ENCODE measurements around the gene MSH4.
"Not testable (repeated sequence)": the region's sequence is repeated elsewhere in the genome, so short reads cannot be mapped to it uniquely, and the experiment has no call there.

Gene MSH4

DNA sequence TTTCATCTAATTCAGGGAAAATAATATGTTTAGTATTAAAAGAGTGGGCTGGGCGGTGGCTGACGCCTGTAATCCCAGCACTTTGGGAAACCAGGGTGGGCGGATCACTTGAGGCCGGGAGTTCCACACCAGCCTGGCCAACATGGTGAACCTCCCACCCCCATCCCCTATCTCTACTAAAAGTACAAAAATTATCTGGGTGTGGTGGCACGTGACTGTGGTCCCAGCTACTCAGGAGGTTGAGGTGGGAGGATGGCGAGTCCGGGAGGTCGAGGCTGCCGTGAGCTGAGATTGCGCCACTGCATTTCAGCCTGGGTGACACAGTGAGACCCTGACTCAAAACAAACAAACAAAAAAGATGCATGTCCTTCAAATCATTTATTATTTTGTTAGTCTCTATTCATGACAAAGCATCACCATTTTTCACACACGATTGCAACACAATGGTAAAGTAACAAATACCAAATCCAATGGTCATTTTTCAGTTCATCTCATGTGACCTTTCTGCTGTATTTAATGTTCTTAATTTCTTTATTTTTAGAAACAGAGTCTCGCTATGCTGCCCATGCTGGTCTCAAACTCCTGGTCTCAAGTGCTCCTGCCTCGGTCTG is 1.0 kb downstream of the MSH4 start:
- no peak for DNase-seq

DNA sequence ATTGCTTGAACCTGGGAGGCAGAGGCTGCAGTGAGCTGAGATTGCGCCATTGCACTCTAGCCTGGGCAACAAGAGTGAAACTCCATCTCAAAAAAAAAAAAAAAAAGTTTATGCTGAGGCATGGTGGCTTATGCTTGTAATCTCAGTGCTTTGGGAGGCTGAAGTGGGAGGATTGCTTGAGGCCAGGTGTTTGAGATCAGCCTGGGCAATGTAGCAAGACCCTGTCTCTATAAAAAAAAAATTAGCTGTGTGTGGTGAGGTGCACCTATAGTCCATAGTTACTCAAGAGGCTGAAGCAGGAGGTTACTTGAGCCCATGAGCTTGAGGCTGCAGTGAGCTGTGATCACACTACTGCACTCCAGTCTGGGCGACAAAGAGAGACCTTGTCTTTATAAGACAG is 4.8 kb downstream of the MSH4 start:
- not testable (repeated sequence) for DNase-seq

DNA sequence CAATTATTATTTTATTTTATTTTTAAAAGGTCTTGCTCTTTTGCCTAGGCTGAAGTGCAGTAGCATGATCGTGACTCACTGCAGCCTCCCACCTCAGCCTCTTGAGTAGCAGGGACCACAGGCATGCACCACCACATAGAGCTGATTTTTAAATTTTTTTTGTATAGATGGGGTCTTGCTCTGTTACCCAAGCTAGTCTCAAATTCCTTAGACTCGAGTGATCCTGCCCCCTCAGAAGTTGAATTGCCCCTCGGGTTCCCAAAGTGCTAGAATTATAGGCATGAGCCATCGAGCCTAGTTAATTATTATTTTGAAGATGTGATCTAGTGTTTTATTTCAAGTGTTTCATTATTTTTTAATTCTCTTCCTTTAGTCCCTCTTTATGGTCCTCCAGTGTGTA is 12.2 kb downstream of the MSH4 start:
- no peak for DNase-seq

DNA sequence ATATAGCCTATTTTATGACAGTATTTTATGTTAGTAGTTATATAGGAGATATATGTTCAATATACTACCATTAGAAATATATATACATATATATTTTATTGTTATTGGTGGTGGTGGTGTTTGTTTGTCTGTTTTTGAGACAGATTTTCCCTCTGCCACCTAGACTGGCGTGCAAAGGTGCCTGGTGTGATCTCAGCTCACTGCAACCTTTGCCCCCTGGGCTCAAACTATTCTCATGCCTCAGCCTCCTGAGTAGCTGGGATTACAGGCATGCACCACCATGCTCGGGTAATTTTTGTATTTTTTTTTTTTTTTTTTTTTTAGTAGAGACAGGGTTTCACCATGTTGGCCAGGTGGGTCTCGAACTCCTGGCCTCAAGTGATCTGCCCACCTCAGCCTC is 13.4 kb downstream of the MSH4 start:
- DNase-seq: not testable (repeated sequence)

DNA sequence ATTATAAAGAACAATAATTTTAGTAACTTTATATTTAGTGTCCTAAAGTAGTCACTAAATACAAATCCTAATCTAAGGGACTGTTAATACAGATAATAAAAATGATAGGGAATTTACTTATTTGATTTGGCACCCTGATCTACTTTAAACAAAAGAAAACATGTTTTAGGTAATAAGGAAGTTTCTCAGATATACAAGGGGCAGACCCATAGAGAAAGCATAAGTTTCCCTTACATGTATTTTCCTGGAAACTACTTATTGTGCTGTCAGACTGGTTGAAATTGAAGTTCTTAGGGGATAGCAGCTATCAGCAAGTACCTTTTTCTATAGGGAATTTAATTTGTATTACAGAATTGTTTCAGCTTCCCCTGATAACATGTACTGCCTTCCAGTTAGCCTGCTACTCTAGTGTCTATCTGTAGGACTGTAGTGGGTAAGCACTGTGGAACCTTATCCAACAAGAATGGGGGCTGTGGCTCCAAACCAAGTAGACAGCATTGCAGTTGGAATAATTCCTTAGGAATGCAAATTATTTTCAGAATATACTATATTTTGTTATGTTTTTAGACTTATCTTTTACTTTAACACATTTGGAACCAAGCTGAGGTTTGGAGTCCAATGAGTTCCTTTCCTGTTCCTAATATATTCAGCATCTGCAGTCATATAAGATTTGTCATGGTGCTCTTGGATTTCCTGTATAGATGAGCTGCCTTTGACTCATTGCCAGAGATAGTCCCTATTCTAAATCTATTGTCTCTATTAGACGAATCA is 14.7 kb downstream of the MSH4 start:
- DNase-seq: no peak

DNA sequence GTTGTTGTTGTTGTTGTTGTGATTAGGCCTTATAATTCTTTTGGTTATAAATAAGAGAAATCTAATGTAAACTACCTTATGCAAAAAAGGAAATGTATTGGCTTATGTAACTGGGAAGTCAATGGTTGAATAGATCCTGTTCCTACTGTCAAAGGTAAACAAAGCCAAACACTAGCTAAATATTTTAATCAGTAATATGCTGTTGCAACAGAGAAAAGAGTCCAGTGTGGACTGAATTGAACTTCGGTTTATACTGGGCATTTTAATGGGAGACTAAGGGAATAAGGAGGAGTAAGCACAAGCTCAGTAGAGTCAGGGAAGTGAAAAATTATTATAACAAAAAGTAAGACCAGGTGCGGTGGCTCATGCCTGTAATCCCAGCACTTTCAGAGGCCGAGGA is 15.4 kb downstream of the MSH4 start:
- DNase-seq: no peak

DNA sequence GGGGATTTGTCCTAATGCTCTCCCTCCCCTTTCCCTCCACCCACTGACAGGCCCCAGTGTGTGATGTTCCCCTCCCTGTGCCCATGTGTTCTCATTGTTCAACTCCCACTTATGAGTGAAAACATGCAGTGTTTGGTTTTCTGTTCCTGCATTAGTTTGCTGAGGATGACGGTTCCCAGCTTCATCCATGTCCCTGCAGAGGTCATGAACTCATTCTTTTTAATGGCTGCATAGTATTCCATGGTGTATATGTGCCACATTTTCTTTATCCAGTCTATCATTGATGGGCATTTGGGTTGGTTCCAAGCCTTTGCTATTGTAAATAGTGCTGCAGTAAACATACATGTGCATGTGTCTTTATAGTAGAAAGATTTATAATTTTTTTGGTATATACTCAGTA is 26.9 kb downstream of the MSH4 start:
- not testable (repeated sequence) for DNase-seq

DNA sequence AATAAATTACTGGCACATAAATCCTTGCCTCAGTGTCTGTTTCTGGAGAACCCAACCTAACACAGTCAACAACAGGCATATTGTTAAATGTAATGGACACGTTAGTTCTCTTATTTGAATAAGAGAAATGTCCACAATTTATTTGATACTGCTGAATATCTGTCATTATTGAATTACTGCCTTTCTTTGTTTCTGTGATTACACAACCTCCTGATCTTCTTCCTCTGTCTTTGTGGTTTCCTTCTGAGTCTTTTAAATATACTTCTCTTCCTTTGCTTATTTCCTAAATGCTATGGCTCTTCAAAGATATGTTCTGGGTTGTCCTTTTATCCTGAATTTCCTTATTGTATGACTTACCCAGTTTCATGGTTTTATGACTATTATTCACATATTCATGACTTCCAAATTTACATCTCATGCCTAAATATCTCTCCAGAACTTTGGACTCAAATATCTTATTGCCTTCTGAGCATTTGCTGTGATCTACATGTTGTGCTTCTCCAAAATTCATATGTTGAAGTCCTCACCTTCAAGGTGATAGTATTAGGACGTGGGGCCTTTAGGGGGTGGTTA is 39.9 kb downstream of the MSH4 start:
- no peak for DNase-seq

DNA sequence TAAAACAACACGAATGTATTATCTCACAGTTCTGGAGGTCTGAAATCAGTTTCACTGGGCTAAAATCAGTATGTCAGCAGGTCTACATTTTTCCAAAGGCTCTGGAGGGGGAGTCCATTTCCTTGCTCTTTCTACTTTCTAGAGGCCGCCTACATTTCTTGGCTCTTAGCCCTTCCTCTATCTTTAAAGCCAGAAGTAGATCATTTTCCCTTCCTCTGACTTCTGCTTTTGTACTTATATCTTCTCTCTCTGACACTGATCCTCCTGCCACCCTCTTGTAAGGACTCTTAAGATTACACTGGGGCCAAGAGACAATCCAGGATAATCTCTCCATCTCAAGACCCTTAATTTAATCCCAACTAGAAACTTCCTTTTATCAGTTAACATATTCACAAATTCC is 41.4 kb downstream of the MSH4 start:
- no peak for DNase-seq

DNA sequence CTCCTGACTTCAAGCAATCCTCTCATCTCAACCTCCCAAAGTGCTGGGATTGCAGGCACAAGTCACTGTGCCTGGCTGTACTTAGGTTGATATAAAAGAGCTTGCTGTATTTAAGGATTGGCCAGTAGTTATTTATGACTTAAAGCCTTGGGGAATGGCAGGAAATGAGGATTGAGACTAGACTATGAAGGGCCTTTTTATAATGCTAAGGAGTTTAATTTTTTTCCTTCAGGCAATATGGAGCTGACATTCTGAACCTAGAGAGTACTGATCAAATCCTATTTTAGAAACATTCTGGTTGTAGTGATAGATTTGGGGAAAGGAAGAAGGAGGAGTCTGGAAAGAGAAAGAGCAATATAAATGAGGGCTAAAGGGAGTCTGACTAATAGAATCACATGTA is 44.7 kb downstream of the MSH4 start:
- DNase-seq: no peak

DNA sequence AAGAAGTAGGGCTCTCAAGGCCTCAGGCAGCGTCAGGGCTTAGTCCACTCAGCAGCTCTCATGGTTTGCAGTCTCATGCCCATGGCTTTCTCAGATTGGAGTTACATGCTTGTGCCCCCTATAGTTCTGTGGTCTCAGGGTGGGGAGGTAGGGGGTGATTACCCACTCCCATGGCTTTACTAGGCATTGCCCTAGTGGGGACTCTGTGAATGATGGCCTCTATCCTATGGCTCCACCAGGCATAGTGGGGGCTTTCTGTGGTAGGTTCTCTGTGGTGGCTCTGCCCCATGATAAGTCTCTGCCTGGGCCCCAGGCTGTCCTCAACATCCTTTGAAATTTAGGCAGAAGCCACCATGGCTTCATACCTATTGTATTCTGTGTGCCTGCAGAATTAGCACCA is 48.9 kb downstream of the MSH4 start:
- no peak for DNase-seq

DNA sequence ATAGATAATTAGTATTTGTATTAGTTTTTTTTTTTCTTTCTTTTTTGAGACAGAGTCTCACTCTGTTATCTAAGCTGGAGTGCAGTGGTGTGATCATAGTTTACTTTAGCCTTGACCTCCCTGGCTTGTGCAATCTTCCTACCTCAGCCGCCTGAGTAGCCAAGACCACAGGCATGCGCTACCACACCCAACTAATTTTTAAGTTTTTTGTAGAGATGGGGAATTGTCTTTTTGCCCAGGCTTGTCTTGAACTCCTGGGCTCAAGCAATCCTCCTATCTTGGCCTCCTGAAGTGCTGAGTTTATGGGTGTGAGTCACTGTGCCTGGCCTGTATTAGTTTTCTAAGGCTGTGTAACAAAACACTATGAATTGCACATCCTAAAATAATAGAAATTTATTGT is 58.3 kb downstream of the MSH4 start:
- no peak for DNase-seq

DNA sequence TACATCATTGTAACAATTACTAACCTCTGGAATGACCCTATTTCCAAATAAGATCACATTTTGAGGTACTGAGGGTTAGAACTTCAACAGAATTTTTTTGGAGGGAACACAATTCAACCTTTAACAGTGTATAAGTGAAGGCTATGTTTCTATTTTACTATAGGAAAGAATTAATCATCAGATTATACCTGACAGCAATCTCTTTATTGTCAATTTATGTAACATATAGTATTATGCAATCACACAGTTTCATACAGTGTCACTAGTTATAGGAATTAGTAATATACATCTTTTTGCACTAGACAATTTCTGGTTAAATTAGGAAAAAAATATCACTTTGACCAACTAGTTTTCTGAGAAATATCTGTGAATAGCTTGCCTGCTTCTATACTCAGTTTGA is 59.1 kb downstream of the MSH4 start:
- no peak for DNase-seq

DNA sequence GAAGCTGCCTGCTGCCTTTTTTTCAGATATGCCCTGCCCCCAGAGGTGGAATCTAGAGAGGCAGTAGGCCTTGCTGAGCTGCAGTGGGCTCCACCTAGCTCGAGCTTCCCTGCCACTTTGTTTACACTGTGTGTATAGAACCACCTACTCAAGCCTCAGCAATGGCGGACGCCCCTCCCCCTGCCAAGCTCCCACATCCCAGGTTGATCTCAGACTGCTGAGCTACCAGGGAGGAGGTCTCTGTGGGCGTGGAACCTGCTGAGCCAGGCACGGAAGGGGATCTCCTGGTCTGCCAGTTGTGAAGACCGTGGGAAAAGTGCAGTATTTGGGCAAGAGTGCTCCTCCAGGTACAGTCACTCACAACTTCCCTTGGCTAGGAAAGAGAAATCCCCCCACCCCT is 65.1 kb downstream of the MSH4 start:
- DNase-seq: no peak

DNA sequence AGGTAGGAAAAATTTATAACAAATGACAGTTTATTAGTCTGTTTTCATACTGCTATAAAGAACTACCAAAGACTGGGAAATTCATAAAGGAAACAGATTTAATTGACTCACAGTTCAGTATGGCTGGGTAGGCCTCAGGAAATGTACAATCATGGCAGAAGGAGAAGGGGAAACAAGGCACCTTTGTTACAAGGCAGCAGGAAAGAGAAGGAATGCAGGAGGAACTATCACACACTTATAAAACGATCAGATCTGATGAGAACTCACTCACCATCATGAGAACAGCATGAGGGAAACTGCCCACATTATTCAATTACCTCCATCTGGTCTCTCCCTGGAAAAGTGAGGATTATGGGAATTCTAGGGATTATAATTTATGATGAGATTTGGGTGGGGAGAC is 74.3 kb downstream of the MSH4 start:
- no peak for DNase-seq

DNA sequence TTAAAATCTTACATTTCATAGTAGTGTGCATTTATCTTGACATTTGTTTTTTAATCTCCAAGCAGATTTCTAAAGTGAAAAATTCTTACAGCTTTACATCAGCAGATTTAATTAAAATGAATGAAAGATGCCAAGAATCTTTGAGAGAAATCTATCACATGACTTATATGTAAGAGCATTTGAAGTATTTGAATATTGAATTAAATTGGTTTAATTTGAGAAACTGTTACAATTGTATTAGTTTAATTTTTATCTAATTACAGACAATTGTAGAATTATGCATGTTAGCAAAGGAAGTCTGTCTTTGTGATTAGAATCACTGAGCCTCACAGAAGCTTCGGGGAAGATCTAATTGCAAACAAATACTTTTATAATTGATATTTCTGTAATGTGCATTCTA is 83.3 kb downstream of the MSH4 start:
- DNase-seq: no peak

DNA sequence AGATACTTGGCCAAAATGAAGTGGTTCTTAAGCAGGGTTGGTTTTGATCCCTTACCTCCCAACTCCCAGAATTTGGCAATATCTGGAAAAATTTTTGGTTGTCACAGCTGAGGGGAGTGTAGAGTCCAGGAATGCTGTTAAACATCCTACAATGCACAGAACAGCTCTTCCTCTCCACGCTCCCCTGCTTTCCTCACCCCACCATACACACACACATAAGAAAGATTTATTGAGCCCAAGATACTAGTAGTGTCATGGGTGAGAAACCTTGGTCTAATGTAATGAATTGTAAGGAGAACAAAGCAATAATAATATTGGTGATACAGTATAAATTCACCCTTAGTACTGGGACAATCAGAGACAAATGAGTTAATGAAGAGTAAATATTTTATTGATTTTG is 87.8 kb downstream of the MSH4 start:
- no peak for DNase-seq

DNA sequence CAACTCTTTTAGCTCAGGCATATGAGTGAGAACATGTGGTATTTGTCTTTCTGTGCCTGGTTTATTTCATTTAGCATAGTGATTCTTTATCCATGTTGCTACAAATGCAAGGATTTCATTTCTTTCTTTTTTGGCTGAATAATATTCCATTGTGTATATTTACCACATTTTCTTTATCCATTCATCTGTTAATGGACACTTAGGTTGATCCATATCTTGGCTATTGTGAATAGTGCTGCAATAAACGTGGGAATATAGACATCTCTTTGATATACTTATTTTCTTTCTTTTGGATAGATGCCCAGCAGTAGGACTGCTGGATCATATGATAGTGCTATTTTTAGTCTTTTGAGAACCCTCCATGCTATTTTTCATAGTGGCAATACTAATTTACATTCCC is 104.7 kb downstream of the MSH4 start:
- DNase-seq: no peak

DNA sequence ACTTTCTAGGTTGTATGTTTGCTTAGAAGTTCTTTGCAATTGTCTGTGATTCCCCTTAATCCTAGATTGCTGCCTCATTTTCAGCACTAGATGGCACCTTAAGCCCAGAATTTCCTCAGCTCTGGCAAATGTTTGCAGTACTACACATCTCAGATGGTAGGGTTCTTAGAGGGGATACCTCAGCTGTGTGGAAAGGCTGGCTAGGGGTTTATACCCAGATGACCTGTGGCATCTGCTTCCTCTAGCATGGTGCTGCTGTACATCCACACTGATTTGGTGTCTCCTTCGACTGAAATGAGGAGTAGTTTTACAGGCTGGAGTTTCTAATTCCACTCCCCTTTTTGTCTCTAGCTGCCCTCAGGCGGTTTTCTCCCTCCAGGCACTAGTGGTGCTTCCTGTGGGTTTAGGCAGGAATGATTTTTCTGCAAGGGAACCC is 112.1 kb downstream of the MSH4 start:
- no peak for DNase-seq

DNA sequence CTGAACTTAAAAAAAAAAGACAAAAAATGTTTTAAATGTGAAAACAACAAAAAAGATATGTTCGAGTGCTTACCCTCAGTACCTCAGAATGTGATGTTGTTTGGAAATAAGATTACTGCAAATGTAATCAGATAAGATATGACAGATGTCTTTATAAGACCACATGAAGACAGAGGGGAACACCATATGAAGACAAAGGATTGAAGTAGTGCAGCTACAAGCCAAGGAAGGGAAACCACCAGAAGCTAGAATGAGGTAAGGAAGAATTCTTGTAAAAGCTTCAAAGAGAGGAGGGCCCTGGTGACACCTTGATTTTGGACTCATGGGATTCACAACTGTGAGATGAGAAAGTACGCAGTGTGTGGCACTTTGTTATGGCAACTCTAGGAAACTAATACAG is 120.2 kb downstream of the MSH4 start:
- DNase-seq: no peak

DNA sequence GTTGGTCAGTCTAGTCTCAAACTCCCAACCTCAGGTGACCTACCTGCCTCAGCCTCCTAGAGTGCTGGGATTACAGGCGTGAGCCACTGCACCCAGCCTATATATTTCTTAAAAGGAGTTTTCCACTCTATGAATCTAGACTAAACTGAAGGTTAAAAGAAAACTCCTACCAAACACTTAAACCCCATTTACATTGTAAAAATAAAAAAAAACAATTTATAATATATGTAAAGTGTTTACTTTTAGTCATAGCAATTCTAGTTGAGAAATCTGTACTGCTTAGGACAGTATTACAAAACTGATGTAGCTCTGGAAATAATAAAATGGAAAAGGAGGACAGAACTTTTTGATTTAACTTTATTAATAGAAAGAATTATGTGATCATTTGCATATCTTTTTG is 126.0 kb downstream of the MSH4 start:
- DNase-seq: no peak

DNA sequence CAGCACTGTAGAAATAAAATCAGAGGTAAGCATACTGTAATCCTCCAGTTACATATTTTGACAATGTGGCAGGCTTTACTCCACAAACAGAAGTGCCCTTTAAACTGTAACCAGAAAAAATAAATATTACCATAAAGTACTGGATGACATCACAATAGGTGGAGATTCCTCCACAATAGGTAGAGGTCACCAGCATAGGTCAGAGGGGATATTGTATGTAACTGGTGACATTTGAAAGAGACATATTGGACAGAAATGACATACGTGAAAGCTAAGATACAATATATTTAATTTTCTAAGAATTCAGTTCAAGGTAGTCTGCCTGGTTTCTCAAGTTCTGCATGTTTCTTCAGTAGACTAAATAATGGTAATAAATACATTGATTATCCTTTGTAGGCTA is 135.6 kb downstream of the MSH4 start, which contains the start of gene ASB17:
TSS of gene ASB17 (minus strand) at position 101 of the 400 bp plus-strand sequence. CDS start 113 bp downstream, outside the sequence.
- DNase-seq: no peak

DNA sequence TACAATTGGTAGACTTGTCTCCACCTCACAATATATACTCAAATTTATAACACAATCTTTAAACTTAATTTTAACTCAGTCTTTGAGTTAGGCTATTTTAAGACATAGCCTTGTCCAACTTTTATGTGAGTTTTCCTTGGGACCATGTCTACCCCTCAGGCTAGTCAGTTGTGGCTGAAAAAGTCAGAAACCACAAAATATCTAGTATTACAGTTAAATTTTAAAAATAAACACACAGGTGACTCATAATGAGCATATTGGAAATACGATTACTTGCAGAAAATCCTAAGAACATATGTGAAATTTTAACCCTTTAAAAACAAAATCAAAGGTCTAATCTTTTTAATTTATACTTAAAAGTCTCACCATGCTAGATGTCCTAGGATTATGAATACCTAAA is 140.4 kb downstream of the MSH4 start:
- DNase-seq: no peak

DNA sequence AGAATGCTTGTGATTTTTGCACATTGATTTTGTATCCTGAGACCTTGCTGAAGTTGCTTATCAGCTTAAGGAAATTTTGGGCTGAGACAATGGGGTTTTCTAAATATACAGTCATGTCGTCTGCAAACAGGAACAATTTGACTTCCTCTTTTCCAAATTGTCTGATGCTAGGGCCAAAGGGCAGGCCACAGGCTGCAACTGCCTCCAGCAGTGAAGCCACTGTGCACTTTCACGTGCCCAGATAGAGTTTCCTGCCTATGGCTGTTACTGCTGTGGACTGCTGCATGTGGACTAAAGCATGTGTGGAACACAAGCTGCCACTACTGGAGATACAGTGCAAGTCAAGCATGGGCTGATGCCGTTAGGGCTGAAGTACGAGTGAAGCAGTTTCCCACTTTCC is 146.4 kb downstream of the MSH4 start:
- not testable (repeated sequence) for DNase-seq

DNA sequence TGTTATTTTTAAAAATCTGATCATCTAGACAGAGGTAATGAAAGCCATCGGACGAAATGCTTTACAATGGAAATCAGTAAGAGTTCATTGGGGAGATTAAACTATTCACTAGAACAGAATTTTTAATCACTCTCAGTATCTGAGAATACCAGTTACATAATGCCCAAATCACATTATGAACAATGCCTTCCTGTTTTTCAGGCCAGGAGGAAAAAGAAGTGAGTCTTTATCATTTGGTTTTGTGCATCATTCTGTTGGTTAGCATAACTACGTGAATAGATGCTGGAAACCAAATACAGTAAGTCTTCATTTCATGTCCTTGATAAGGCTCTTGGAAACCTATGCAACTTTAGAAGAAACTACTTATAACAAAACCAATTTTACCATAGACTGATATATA is 153.5 kb downstream of the MSH4 start:
- DNase-seq: no peak

All from NCI-H1092 (cell line).